Measurements from ENCODE around the gene PIM3.

DNA sequence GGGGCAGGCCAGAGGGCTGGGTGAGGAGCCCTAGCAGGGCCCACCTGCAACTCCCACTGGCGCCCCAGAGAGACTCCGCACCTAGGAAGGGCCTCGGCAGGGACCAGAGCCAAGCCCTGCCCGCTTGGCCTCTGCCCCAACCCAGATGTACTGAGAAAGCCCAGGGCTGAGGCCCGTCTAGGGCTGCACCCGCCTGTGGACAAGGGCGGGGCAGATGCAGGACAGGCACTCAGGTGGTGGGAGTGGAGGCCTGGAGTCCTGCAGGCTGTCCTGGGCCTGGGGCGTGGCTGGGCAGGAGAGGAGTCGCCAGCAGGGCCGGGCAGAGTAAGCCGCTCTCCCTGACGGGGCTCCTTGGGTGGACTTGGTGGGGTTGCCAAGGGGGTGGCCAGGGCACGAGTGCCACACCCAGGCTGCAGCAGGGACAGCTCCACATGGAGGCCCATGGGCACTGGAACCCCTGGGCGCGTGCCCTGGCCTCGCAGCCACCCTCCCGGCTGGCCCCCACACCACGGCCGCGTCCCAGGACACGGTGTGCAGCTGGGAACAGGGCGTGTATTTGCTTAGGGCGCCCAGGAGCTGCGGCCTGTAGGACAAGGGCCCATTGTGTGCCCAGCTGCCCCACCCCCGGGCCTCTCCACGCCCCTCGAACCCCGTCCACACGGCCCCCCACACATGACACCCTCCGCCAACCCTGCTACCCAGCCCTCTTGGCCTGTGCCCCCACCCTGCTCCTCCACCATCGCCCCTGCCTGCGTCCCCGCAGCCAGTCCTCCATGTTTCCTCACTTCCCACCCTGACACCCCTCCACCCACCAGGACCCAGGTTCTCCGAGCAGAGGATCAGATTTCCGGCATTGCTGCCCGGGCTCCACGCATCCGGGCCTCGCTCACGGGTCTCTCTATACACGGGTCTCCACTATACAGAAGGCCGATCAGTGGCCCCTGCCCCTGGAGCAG is 11.3 kb upstream of the PIM3 start:
- peak; percentile 95 to 98 (median 97) for TF ChIP-seq POLR2A (IDR thresholded peaks at IDR 0.05)
- TF ChIP-seq, protein P1, sequence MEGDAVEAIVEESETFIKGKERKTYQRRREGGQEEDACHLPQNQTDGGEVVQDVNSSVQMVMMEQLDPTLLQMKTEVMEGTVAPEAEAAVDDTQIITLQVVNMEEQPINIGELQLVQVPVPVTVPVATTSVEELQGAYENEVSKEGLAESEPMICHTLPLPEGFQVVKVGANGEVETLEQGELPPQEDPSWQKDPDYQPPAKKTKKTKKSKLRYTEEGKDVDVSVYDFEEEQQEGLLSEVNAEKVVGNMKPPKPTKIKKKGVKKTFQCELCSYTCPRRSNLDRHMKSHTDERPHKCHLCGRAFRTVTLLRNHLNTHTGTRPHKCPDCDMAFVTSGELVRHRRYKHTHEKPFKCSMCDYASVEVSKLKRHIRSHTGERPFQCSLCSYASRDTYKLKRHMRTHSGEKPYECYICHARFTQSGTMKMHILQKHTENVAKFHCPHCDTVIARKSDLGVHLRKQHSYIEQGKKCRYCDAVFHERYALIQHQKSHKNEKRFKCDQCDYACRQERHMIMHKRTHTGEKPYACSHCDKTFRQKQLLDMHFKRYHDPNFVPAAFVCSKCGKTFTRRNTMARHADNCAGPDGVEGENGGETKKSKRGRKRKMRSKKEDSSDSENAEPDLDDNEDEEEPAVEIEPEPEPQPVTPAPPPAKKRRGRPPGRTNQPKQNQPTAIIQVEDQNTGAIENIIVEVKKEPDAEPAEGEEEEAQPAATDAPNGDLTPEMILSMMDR (IDR thresholded peaks at IDR 0.05) = peak in 4 of 7 experiments; percentile 29 to 42 (median 34)
